H9 (cell line): ENCODE measurements around the gene CORO2B. TPM values are rescaled to one million over a fixed set of nuclear protein-coding genes. Genes with fewer than 3 reads are reported as not detected.

Experiments
- DNase-seq: peaks from one replicate; pipeline ENCODE4 v3.0.0-alpha.2; 2017
- H2AFZ ChIP-seq: one replicate; pipeline ENCODE4 v1.6.1; 2013; ENCODE audit warnings: mild to moderate bottlenecking, low read length, control low read depth, moderate library complexity
- H2AK5ac ChIP-seq: 2 replicates; pipeline ENCODE4 v1.6.1; 2013; ENCODE audit warnings: low read length, control low read depth, mixed read lengths; ENCODE audit not compliant: insufficient read length
- H2BK120ac ChIP-seq: one replicate; pipeline ENCODE4 v1.6.1; 2013; ENCODE audit warnings: low read depth, mild to moderate bottlenecking, low read length, control low read depth, inconsistent platforms; ENCODE audit not compliant: poor library complexity, severe bottlenecking
- H2BK12ac ChIP-seq: 2 replicates; pipeline ENCODE4 v1.6.1; 2013; ENCODE audit warnings: low read length, control low read depth, mixed read lengths, low read depth; ENCODE audit not compliant: insufficient read length
- H2BK15ac ChIP-seq: 2 replicates; pipeline ENCODE4 v1.6.1; 2013; ENCODE audit warnings: low read depth, low read length, control low read depth
- H2BK20ac ChIP-seq: one replicate; pipeline ENCODE4 v1.6.1; 2013; ENCODE audit warnings: low read depth, mild to moderate bottlenecking, low read length, control low read depth, inconsistent platforms; ENCODE audit not compliant: poor library complexity, severe bottlenecking
- H2BK5ac ChIP-seq: 2 replicates; pipeline ENCODE4 v1.6.1; 2013; ENCODE audit warnings: low read length, control low read depth, mixed read lengths; ENCODE audit not compliant: insufficient read length
- H3K14ac ChIP-seq: 2 replicates; pipeline ENCODE4 v1.6.1; 2013; ENCODE audit warnings: low read length, control low read depth; ENCODE audit not compliant: insufficient read depth
- H3K18ac ChIP-seq: 2 replicates; pipeline ENCODE4 v1.6.1; 2013; ENCODE audit warnings: low read depth, mild to moderate bottlenecking, mixed read lengths, low read length, control low read depth; ENCODE audit not compliant: insufficient read length
- H3K23ac ChIP-seq: 2 replicates; pipeline ENCODE4 v1.6.1; 2013; ENCODE audit warnings: low read length, control low read depth, mixed read lengths, low read depth; ENCODE audit not compliant: insufficient read length
- H3K23me2 ChIP-seq: 2 replicates; pipeline ENCODE4 v1.6.1; 2013; ENCODE audit warnings: low read depth, mild to moderate bottlenecking, mixed read lengths, low read length, control low read depth; ENCODE audit not compliant: insufficient read length, poor library complexity, severe bottlenecking
- H3K27ac ChIP-seq: 2 replicates; pipeline ENCODE4 v1.5.1; 2013; ENCODE audit warnings: low read length, control low read depth, mixed read lengths, low read depth; ENCODE audit not compliant: insufficient read length
- H3K27me3 ChIP-seq: 2 replicates; pipeline ENCODE4 v1.6.1; 2013; ENCODE audit warnings: low read length, control low read depth, inconsistent platforms; ENCODE audit not compliant: insufficient read depth
- H3K4ac ChIP-seq: 2 replicates; pipeline ENCODE4 v1.6.1; 2013; ENCODE audit warnings: low read depth, mild to moderate bottlenecking, control low read depth, inconsistent platforms, low read length, moderate library complexity
- H3K4me1 ChIP-seq: 2 replicates; pipeline ENCODE4 v1.6.1; 2013; ENCODE audit warnings: low read length, control low read depth, inconsistent platforms; ENCODE audit not compliant: insufficient read depth
- H3K4me2 ChIP-seq: 2 replicates; pipeline ENCODE4 v1.6.1; 2013; ENCODE audit warnings: low read length, control low read depth, mixed read lengths; ENCODE audit not compliant: insufficient read length, insufficient read depth
- H3K56ac ChIP-seq: 2 replicates; pipeline ENCODE4 v1.6.1; 2013; ENCODE audit warnings: low read depth, mild to moderate bottlenecking, mixed read lengths, low read length, control low read depth; ENCODE audit not compliant: insufficient read length
- H3K79me1 ChIP-seq: 2 replicates; pipeline ENCODE4 v1.6.1; 2013; ENCODE audit warnings: low read depth, mild to moderate bottlenecking, moderate library complexity, low read length, control low read depth, inconsistent platforms; ENCODE audit not compliant: insufficient read depth, poor library complexity, severe bottlenecking
- H3K79me2 ChIP-seq: 2 replicates; pipeline ENCODE4 v1.6.1; 2013; ENCODE audit warnings: low read length, control low read depth, inconsistent platforms; ENCODE audit not compliant: insufficient read depth
- H3K9ac ChIP-seq: 2 replicates; pipeline ENCODE4 v1.6.1; 2013; ENCODE audit warnings: low read length, control low read depth, mixed read lengths; ENCODE audit not compliant: insufficient read length; ENCODE audit errors: extremely low read depth
- H3K9me3 ChIP-seq: one replicate; pipeline ENCODE4 v1.6.1; 2013; ENCODE audit warnings: low read depth, low read length, inconsistent platforms; ENCODE audit not compliant: control insufficient read depth
- H3T11ph ChIP-seq: one replicate; pipeline ENCODE4 v1.6.1; 2013; ENCODE audit warnings: mild to moderate bottlenecking, low read length, control low read depth, inconsistent platforms
- H4K20me1 ChIP-seq: one replicate; pipeline ENCODE4 v1.6.1; 2013; ENCODE audit not compliant: control insufficient read depth, insufficient read length, insufficient read depth
- H4K5ac ChIP-seq: 2 replicates; pipeline ENCODE4 v1.6.1; 2013; ENCODE audit warnings: low read depth, mild to moderate bottlenecking, mixed read lengths, low read length, control low read depth; ENCODE audit not compliant: insufficient read length
- H4K8ac ChIP-seq: replicated peaks from 2 replicates; pipeline ENCODE4 v1.6.1; 2013; ENCODE audit warnings: low read length, control low read depth, mixed read lengths, low read depth; ENCODE audit not compliant: insufficient read length
- H4K91ac ChIP-seq: 2 replicates; pipeline ENCODE4 v1.6.1; 2013; ENCODE audit warnings: low read depth, mild to moderate bottlenecking, moderate library complexity, mixed read lengths, low read length, control low read depth; ENCODE audit not compliant: insufficient read length
- H3K27ac Mint-ChIP-seq, 3 experiments: 2 replicates in 2 of 3; 3 replicates in 1 of 3; pipeline ENCODE4 v1.8.0; 2020 to 2021; ENCODE audit warnings: mixed read lengths in 3 of 3, mild to moderate bottlenecking in 1 of 3, moderate library complexity in 1 of 3
- H3K27me3 Mint-ChIP-seq: 2 replicates; pipeline ENCODE4 v1.8.0; 2021; ENCODE audit warnings: low read depth, mild to moderate bottlenecking, moderate library complexity, mixed read lengths
- H3K36me3 Mint-ChIP-seq, 3 experiments: 2 replicates in 2 of 3; 3 replicates in 1 of 3; pipeline ENCODE4 v1.8.0; 2020 to 2021; ENCODE audit warnings: low read depth in 3 of 3, mixed read lengths in 3 of 3; ENCODE audit not compliant: insufficient read depth in 1 of 3
- H3K4me1 Mint-ChIP-seq, 2 experiments: 2 replicates each; pipeline ENCODE4 v1.8.0; 2020; ENCODE audit warnings: mixed read lengths in 2 of 2
- H3K4me3 Mint-ChIP-seq, 2 experiments: 2 replicates in 1 of 2; 3 replicates in 1 of 2; pipeline ENCODE4 v1.8.0; 2020 to 2021; ENCODE audit warnings: mild to moderate bottlenecking in 2 of 2, mixed read lengths in 2 of 2, moderate library complexity in 1 of 2
- H3K9me3 Mint-ChIP-seq, 2 experiments: 2 replicates in 1 of 2; 3 replicates in 1 of 2; pipeline ENCODE4 v1.8.0; 2020; ENCODE audit warnings: mild to moderate bottlenecking in 2 of 2, mixed read lengths in 2 of 2, moderate library complexity in 1 of 2
- WGBS: extraction: QIAGEN DNeasy Blood & Tissue Kit; methylation state at CpG from one replicate; pipeline ENCODE4 v1.1.7; 2013; ENCODE audit warnings: missing lambda C conversion rate, low lambda C conversion rate, mixed read lengths; ENCODE audit not compliant: insufficient read length; ENCODE audit errors: extremely low coverage; 5-methylcytosine and 5-hydroxymethylcytosine counted together
- total RNA-seq: library from RNA; stranded (reverse); gene quantifications from 2 replicates; pipeline ENCODE4 v1.2.1, GENCODE V29; 2021
- TF ChIP-seq, protein P1 (sequence below): fragments of 200-600 bp; sonication (generic); conservative IDR thresholded peaks from 3 replicates; pipeline ENCODE4 v1.8.0; 2021; ENCODE audit warnings: antibody characterized with exemption, mild to moderate bottlenecking

Gene CORO2B
- total RNA-seq, 1 experiment from 2014 or later: 3.1 TPM

- Histone ChIP-seq H3K4me1 (peaks cover 4% of the 10 kb centered on the region; the same call in 1 of the 2 replicates), H3K4me2 (no peak overlapping the region), H3K27ac (no peak overlapping the region), H3T11ph (no peak overlapping the region), H3K56ac (no peak overlapping the region), H2AK5ac (no peak overlapping the region), H2BK15ac (no peak overlapping the region), H3K9me3 (no peaks in the 10 kb centered on the region), H3K27me3 (no peaks in the 10 kb centered on the region; the same call in 1 of the 2 replicates), H4K20me1 (no peaks in the 10 kb centered on the region), H4K91ac (no peak overlapping the region), H2BK5ac (no peak overlapping the region), H2BK120ac (no peak overlapping the region), H2AFZ (no peak overlapping the region), H3K9ac (no peak overlapping the region), H3K18ac (peak overlapping the region; percentile 31), H3K79me2 (no peaks in the 10 kb centered on the region), H2BK12ac (no peak overlapping the region), H4K5ac (no peak overlapping the region), H3K79me1 (no peaks in the 10 kb centered on the region), H4K8ac (no peak overlapping the region), H3K23ac (no peak overlapping the region), H3K23me2 (no peaks in the 10 kb centered on the region), H3K14ac (no peak overlapping the region), H3K4ac (no peak overlapping the region), H2BK20ac (no peak overlapping the region)
- Mint-ChIP-seq H3K27me3 (no peaks in the 10 kb centered on the region), H3K4me1 (peaks cover 37 to 59% of the 10 kb centered on the region in 2 experiments), H3K36me3 (no peaks in the 10 kb centered on the region), H3K4me3 (no peak overlapping the region), H3K27ac (0 out of 7 replicates have a peak overlapping the region, but pooled peaks of 1 of the 3 experiments have one; percentile 22), H3K9me3 (no peaks in the 10 kb centered on the region)
- WGBS: no CpG with 5 or more reads among the region's 8 CpGs
- TF ChIP-seq, protein P1, sequence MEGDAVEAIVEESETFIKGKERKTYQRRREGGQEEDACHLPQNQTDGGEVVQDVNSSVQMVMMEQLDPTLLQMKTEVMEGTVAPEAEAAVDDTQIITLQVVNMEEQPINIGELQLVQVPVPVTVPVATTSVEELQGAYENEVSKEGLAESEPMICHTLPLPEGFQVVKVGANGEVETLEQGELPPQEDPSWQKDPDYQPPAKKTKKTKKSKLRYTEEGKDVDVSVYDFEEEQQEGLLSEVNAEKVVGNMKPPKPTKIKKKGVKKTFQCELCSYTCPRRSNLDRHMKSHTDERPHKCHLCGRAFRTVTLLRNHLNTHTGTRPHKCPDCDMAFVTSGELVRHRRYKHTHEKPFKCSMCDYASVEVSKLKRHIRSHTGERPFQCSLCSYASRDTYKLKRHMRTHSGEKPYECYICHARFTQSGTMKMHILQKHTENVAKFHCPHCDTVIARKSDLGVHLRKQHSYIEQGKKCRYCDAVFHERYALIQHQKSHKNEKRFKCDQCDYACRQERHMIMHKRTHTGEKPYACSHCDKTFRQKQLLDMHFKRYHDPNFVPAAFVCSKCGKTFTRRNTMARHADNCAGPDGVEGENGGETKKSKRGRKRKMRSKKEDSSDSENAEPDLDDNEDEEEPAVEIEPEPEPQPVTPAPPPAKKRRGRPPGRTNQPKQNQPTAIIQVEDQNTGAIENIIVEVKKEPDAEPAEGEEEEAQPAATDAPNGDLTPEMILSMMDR: no peak
- DNase-seq: no peak
These were observed 77.1 kb downstream of the CORO2B start for GRCh38 chr15:68655686-68656437.
